Measurements from ENCODE around the gene CTIF. TPM values are rescaled to one million over a fixed set of nuclear protein-coding genes. Genes with fewer than 3 reads are reported as not detected.

Gene CTIF
- total and polyA plus RNA-seq, 2 experiments from 2014 or later, result 8.6 to 14.4 TPM

DNA sequence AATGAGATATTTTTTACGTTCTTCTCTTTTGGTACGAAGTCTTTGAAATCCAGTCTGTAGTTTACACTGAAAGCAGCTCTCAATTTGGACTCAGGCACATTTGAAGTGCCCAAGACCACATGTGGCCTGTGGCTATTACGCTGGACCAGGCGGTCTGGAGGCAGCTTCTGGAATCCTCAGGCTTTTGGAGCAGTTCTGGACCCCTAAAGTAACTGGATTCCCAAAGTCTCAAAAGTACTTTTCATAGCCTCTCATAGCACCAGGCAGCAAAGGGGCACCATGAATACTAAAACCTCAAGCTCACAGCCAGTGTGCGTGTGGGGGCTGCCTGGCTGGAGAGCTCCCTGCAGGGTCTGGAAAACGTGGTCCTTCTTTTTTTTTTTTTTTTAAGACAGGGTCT, 293.0 kb downstream of the CTIF start:
- H3K36me3 ChIP-seq (ENCODE audit: insufficient read depth), result no peaks in the 10 kb centered on the region
- no peaks in the 10 kb centered on the region for H3K9me2 ChIP-seq (ENCODE audit: insufficient read depth)
- H3K36me3 Mint-ChIP-seq (ENCODE audit: low read depth), result no peaks in the 10 kb centered on the region; the same call in 2 of the 3 replicates
- H3K4me1 Mint-ChIP-seq, result peaks cover 74% of the 10 kb centered on the region
- peaks cover 23% of the 10 kb centered on the region for H3K27me3 Mint-ChIP-seq (ENCODE audit: insufficient read depth, low read depth, poor library complexity)
- H2AFZ ChIP-seq, result no peak overlapping the region
- H3K27me3 ChIP-seq (ENCODE audit: insufficient read depth), result no peaks in the 10 kb centered on the region
- H3K4me1 ChIP-seq (ENCODE audit: insufficient read depth), result peaks cover 37% of the 10 kb centered on the region
- H3K4me3 ChIP-seq, result no peak overlapping the region
- 0 out of 2 replicates have a peak, but pooled peaks cover 8% of the 10 kb centered on the region for H3F3A ChIP-seq (replicated peaks; ENCODE audit: low read depth)
- no peak overlapping the region for H3K27ac Mint-ChIP-seq
- H3K9me3 Mint-ChIP-seq, result no peaks in the 10 kb centered on the region; the same call in 2 of the 3 replicates
- H4K20me1 ChIP-seq (replicated peaks; ENCODE audit: insufficient read depth), result no peaks in the 10 kb centered on the region
- no peak overlapping the region for H3K27ac ChIP-seq (ENCODE audit: low read depth)
- H3K4me2 ChIP-seq, result no peak overlapping the region
- no peak for DNase-seq (ENCODE audit: low spot score)
- TF ChIP-seq EZH2phosphoT487 (IDR thresholded peaks at IDR 0.05; ENCODE audit: unreplicated experiment) (no peak), NANOG (IDR thresholded peaks at IDR 0.05; ENCODE audit: borderline replicate concordance) (no peak), POLR2AphosphoS5 (IDR thresholded peaks at IDR 0.05; ENCODE audit: low read depth) (no peak), ZNF331 (CRISPR knock-in tag; IDR thresholded peaks at IDR 0.05; ENCODE audit: low read depth) (no peak), JUNB (IDR thresholded peaks at IDR 0.05; ENCODE audit: unreplicated experiment) (no peak), CREB1 (CRISPR knock-in tag; IDR thresholded peaks at IDR 0.05; ENCODE audit: low read depth) (no peak), ZNF114 (CRISPR knock-in tag; IDR thresholded peaks at IDR 0.05) (no peak), STAT1 (IDR thresholded peaks at IDR 0.05; ENCODE audit: unreplicated experiment) (no peak), EZH2 (IDR thresholded peaks at IDR 0.05; ENCODE audit: low read depth, unreplicated experiment) (no peak)
- TF ChIP-seq, protein P1, sequence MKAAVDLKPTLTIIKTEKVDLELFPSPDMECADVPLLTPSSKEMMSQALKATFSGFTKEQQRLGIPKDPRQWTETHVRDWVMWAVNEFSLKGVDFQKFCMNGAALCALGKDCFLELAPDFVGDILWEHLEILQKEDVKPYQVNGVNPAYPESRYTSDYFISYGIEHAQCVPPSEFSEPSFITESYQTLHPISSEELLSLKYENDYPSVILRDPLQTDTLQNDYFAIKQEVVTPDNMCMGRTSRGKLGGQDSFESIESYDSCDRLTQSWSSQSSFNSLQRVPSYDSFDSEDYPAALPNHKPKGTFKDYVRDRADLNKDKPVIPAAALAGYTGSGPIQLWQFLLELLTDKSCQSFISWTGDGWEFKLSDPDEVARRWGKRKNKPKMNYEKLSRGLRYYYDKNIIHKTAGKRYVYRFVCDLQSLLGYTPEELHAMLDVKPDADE (IDR thresholded peaks at IDR 0.05), result no peak
- TF ChIP-seq, protein P2, sequence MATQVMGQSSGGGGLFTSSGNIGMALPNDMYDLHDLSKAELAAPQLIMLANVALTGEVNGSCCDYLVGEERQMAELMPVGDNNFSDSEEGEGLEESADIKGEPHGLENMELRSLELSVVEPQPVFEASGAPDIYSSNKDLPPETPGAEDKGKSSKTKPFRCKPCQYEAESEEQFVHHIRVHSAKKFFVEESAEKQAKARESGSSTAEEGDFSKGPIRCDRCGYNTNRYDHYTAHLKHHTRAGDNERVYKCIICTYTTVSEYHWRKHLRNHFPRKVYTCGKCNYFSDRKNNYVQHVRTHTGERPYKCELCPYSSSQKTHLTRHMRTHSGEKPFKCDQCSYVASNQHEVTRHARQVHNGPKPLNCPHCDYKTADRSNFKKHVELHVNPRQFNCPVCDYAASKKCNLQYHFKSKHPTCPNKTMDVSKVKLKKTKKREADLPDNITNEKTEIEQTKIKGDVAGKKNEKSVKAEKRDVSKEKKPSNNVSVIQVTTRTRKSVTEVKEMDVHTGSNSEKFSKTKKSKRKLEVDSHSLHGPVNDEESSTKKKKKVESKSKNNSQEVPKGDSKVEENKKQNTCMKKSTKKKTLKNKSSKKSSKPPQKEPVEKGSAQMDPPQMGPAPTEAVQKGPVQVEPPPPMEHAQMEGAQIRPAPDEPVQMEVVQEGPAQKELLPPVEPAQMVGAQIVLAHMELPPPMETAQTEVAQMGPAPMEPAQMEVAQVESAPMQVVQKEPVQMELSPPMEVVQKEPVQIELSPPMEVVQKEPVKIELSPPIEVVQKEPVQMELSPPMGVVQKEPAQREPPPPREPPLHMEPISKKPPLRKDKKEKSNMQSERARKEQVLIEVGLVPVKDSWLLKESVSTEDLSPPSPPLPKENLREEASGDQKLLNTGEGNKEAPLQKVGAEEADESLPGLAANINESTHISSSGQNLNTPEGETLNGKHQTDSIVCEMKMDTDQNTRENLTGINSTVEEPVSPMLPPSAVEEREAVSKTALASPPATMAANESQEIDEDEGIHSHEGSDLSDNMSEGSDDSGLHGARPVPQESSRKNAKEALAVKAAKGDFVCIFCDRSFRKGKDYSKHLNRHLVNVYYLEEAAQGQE (IDR thresholded peaks at IDR 0.05; ENCODE audit: unreplicated experiment), result no peak
- TF ChIP-seq, protein P3, sequence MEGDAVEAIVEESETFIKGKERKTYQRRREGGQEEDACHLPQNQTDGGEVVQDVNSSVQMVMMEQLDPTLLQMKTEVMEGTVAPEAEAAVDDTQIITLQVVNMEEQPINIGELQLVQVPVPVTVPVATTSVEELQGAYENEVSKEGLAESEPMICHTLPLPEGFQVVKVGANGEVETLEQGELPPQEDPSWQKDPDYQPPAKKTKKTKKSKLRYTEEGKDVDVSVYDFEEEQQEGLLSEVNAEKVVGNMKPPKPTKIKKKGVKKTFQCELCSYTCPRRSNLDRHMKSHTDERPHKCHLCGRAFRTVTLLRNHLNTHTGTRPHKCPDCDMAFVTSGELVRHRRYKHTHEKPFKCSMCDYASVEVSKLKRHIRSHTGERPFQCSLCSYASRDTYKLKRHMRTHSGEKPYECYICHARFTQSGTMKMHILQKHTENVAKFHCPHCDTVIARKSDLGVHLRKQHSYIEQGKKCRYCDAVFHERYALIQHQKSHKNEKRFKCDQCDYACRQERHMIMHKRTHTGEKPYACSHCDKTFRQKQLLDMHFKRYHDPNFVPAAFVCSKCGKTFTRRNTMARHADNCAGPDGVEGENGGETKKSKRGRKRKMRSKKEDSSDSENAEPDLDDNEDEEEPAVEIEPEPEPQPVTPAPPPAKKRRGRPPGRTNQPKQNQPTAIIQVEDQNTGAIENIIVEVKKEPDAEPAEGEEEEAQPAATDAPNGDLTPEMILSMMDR (conservative IDR thresholded peaks at IDR 0.05; ENCODE audit: low read depth in 2 of 2), result no peak
- TF ChIP-seq, protein P4, sequence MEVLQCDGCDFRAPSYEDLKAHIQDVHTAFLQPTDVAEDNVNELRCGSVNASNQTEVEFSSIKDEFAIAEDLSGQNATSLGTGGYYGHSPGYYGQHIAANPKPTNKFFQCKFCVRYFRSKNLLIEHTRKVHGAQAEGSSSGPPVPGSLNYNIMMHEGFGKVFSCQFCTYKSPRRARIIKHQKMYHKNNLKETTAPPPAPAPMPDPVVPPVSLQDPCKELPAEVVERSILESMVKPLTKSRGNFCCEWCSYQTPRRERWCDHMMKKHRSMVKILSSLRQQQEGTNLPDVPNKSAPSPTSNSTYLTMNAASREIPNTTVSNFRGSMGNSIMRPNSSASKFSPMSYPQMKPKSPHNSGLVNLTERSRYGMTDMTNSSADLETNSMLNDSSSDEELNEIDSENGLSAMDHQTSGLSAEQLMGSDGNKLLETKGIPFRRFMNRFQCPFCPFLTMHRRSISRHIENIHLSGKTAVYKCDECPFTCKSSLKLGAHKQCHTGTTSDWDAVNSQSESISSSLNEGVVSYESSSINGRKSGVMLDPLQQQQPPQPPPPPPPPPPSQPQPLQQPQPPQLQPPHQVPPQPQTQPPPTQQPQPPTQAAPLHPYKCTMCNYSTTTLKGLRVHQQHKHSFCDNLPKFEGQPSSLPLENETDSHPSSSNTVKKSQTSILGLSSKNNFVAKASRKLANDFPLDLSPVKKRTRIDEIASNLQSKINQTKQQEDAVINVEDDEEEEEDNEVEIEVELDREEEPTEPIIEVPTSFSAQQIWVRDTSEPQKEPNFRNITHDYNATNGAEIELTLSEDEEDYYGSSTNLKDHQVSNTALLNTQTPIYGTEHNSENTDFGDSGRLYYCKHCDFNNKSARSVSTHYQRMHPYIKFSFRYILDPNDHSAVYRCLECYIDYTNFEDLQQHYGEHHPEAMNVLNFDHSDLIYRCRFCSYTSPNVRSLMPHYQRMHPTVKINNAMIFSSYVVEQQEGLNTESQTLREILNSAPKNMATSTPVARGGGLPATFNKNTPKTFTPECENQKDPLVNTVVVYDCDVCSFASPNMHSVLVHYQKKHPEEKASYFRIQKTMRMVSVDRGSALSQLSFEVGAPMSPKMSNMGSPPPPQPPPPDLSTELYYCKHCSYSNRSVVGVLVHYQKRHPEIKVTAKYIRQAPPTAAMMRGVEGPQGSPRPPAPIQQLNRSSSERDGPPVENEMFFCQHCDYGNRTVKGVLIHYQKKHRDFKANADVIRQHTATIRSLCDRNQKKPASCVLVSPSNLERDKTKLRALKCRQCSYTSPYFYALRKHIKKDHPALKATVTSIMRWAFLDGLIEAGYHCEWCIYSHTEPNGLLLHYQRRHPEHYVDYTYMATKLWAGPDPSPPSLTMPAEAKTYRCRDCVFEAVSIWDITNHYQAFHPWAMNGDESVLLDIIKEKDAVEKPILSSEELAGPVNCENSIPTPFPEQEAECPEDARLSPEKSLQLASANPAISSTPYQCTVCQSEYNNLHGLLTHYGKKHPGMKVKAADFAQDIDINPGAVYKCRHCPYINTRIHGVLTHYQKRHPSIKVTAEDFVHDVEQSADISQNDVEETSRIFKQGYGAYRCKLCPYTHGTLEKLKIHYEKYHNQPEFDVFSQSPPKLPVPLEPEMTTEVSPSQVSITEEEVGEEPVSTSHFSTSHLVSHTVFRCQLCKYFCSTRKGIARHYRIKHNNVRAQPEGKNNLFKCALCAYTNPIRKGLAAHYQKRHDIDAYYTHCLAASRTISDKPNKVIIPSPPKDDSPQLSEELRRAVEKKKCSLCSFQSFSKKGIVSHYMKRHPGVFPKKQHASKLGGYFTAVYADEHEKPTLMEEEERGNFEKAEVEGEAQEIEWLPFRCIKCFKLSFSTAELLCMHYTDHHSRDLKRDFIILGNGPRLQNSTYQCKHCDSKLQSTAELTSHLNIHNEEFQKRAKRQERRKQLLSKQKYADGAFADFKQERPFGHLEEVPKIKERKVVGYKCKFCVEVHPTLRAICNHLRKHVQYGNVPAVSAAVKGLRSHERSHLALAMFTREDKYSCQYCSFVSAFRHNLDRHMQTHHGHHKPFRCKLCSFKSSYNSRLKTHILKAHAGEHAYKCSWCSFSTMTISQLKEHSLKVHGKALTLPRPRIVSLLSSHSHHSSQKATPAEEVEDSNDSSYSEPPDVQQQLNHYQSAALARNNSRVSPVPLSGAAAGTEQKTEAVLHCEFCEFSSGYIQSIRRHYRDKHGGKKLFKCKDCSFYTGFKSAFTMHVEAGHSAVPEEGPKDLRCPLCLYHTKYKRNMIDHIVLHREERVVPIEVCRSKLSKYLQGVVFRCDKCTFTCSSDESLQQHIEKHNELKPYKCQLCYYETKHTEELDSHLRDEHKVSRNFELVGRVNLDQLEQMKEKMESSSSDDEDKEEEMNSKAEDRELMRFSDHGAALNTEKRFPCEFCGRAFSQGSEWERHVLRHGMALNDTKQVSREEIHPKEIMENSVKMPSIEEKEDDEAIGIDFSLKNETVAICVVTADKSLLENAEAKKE (CRISPR knock-in tag; IDR thresholded peaks at IDR 0.05), result no peak
- no peaks in the 10 kb centered on the region for H3K79me2 ChIP-seq (replicated peaks; ENCODE audit: insufficient read depth)
- no peak for ATAC-seq
- H3K4me3 Mint-ChIP-seq, result no peak overlapping the region
